HG03159 (cell line): Measurements from ENCODE around the gene SMCHD1.
"Not testable (repeated sequence)": the region's sequence is repeated elsewhere in the genome, so short reads cannot be mapped to it uniquely, and the experiment has no call there.

Experiments used
- ATAC-seq: cut with Tn5 transposase; IDR thresholded peaks from one replicate; pipeline ENCODE4 v1.9.1; 2021; ENCODE audit warnings: mild to moderate bottlenecking, moderate library complexity; ENCODE audit not compliant: unreplicated experiment

SMCHD1 gene

GRCh38 chr18:2656981-2657512 is 1.5 kb downstream of the SMCHD1 start:
- ATAC-seq = no peak

GRCh38 chr18:2657788-2658458 is 2.4 kb downstream of the SMCHD1 start:
- ATAC-seq = no peak

GRCh38 chr18:2660849-2661248 is 5.3 kb downstream of the SMCHD1 start:
- not testable (repeated sequence) for ATAC-seq

- ATAC-seq = not testable (repeated sequence)
These were observed 6.8 kb downstream of the SMCHD1 start for GRCh38 chr18:2662288-2662687.

GRCh38 chr18:2662990-2663389 is 7.5 kb downstream of the SMCHD1 start:
- no peak for ATAC-seq

GRCh38 chr18:2672410-2672809 is 16.9 kb downstream of the SMCHD1 start:
- no peak for ATAC-seq

GRCh38 chr18:2672872-2673271 is 17.3 kb downstream of the SMCHD1 start:
- no peak for ATAC-seq

- ATAC-seq = not testable (repeated sequence)
These were observed 23.4 kb downstream of the SMCHD1 start for GRCh38 chr18:2678933-2679332.

- ATAC-seq = no peak
These were observed 24.8 kb downstream of the SMCHD1 start for GRCh38 chr18:2680216-2680792.

GRCh38 chr18:2681993-2682603 is 26.6 kb downstream of the SMCHD1 start:
- no peak for ATAC-seq

GRCh38 chr18:2683055-2683454 is 27.5 kb downstream of the SMCHD1 start:
- no peak for ATAC-seq

- ATAC-seq = no peak
These were observed 30.9 kb downstream of the SMCHD1 start for GRCh38 chr18:2686349-2686968.

GRCh38 chr18:2687390-2688001 is 32.0 kb downstream of the SMCHD1 start:
- peak; percentile 62 for ATAC-seq

GRCh38 chr18:2692508-2692907 is 37.0 kb downstream of the SMCHD1 start:
- no peak for ATAC-seq

GRCh38 chr18:2697184-2697583 is 41.7 kb downstream of the SMCHD1 start:
- no peak for ATAC-seq

- no peak for ATAC-seq
These were observed 43.5 kb downstream of the SMCHD1 start for GRCh38 chr18:2699001-2699400.

- ATAC-seq = no peak
These were observed 49.0 kb downstream of the SMCHD1 start for GRCh38 chr18:2704541-2704940.

GRCh38 chr18:2706903-2707302 is 51.4 kb downstream of the SMCHD1 start:
- no peak for ATAC-seq

GRCh38 chr18:2707551-2708168 is 52.1 kb downstream of the SMCHD1 start:
- no peak for ATAC-seq

- ATAC-seq = no peak
These were observed 53.8 kb downstream of the SMCHD1 start for GRCh38 chr18:2709316-2709715.

GRCh38 chr18:2714140-2714539 is 58.6 kb downstream of the SMCHD1 start:
- no peak for ATAC-seq
